Midbrain (tissue), 1 donor: Measurements from ENCODE around the gene SMAD6.
"Not testable (repeated sequence)": the region's sequence is repeated elsewhere in the genome, so short reads cannot be mapped to it uniquely, and the experiment has no call there.

Experiments used
- DNase-seq: peaks from one replicate; lab custom pipeline; 2025; lab: John Stamatoyannopoulos, UW

Gene SMAD6

DNA sequence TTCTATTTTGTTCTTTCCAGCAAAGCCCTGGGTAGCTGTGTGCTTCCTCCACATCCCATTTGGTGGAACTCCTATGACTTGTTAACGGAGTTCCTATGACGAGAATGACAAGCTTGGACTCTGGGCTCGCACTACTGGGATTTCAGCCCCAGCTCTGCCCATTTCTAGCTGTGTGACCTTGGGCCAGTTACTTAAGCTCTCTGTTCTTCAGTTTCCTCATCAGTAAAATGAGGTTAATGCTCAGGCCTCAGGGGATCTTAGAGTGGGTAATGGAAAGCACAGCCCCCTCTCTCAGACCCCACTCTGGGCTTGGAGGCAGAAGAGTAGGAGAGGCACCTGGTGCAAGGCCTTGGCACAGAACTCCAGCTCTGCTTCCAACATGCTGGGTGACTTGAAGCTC is 123.1 kb downstream of the SMAD6 start:
- no peak for DNase-seq

DNA sequence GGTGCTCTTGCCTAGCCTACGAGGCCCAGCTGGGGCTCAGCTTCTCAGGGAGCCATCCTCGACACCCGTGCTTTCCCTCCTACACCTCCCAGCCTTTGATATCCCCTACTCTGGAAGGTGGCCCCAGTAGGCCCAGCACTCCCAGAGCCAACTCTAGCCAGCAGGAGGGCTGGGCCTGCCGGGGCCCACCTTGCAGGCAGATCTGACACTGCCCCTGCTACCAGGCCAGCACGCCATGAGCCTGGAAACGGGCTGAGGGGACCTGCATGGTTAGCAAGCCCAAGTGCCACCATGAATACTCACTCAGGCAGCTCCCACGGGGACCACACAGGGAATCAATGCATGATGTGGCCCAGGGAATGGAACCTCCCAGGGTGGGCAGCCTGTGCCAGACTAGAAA is 123.7 kb downstream of the SMAD6 start:
- no peak for DNase-seq

DNA sequence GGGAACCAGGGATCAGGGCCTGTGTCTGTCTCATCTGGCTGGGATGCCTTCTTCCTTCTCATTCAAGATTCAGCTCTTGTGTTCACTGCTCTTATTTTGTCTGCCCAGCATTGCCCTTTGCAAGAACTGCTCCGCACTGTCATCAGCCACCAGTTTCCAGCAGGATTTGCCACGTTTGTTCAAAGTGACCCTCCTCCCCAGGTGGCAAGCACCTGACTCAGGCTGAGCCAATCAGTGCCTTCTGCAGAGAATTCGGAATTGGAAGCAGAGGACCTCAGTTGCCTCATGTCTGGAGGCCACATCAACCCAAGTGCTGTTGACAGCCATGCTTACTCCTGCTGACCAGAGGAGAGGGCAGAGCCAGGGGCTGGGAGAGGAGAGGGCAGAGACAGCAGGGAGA is 124.5 kb downstream of the SMAD6 start:
- no peak for DNase-seq

DNA sequence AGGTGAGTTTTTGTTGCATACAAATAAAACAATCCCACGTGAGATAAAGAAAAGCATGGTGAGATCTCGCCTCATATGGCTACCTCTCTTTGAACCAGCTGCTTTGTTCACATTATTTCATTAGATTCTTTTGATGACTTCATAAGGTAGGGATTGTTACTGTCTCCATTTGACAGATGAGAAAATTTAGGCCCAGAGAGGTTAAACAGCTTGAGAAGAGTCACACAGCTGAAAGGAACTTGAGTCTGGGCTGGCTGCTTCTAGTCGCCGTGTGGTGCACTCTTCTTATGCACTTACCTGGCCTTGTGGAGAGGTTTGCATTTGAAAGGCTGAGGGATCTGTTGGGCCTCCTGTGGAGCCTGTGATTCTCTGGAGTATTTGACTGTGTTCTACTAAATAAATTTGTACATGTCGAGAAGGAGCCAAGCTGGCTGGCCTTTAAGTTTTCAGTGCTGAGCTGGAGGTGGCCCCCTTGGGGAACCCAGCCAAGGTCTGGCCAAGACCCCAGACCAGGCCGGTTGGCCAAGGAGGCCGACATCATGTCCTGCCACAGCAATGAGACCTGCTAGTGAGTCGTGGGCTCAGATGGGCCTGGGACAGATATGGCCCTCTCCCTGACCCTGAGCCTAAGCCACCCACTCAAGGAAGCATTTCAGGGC is 125.1 kb downstream of the SMAD6 start:
- no peak for DNase-seq

DNA sequence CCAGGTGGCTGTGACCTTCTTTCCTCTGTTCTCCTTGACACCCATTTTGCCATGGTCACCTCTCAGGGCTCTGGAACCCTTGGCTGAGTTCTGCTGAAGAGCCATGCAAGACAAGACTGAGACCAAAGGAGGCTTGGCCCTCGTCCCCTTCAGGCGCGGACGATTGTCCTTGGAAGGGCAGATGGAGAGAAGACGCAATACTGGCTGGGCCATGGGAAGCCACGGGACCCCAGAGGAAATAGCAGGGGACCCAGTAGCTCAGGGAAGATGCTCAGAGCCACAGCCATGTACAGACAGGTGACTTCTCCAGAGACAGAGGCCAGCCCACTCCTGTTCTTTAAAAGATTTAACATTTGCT is 125.6 kb downstream of the SMAD6 start:
- DNase-seq = no peak

DNA sequence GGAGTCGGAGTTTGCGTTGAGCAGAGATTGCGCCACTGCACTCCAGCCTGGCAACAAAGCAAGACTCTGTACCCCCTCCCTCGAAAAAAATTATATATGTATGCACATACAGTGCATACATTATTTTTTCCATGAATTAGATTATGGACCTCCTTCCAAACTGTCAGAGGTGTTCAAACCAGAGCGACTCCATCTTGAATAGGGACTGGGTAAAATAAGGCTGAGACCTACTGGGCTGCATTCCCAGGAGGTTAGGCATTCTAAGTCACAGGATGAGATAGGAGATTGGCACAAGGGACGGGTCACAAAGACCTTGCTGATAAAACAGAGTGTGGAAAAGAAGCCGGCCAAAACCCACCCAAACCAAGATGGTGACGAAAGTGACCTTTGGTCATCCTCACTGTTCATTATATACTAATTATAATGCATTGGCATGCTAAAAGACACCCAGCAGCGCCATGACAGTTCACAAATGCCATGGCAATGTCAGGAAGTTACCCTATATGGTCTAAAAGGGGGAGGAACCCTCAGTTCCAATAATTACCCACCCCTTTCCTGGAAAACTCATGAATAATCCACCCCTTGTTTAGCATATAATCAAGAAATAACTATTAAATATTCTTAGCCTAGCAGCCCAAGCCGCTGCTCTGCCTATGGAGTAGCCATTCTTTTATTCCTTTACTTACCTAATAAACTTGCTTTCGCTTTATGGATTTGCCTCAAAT is 126.9 kb downstream of the SMAD6 start:
- not testable (repeated sequence) for DNase-seq

DNA sequence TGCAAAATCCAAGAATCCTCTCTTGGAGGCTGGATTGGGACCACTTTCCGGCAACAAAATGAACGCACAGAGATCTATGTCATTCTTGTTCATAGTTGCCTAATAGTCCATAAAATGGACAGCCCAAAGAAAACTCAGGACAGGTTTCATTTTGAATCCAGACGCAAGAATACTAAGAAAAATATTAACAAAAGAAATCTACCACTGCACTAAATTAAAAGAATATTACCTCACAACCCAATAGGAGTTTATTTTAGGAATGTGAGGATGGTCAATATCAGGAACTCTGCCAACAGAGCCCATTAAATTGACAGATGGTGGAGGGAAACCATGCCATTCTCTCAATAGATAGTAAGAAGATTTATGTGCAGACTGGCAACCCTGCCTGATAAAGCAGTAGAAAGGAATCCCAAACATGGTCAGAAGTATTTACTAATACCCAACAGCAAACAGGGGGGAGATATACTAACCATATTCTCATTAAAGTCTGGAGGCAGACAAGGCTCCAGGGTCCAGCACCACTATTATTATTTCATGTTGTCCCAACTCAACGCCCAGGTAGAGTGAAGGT is 127.6 kb downstream of the SMAD6 start:
- DNase-seq = no peak

DNA sequence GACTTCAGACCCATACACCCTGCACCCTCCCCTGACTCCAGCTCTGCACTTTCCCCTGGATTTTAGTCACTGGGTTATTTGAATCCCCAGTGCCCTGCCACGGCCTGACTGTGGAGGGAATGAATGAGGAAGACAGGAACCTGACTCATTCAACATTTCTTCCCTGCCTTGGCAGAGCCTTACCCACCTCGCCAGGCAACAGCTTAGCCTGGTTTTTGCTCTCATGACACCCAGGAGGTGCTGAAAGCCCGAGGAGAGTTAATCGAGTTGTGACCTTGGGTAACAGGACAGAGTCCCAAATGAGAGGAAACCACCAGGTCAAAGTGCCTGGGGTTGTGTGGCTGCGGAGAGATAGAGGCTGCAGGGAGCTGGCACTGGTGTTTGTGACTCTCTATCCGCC is 128.3 kb downstream of the SMAD6 start:
- DNase-seq = no peak

DNA sequence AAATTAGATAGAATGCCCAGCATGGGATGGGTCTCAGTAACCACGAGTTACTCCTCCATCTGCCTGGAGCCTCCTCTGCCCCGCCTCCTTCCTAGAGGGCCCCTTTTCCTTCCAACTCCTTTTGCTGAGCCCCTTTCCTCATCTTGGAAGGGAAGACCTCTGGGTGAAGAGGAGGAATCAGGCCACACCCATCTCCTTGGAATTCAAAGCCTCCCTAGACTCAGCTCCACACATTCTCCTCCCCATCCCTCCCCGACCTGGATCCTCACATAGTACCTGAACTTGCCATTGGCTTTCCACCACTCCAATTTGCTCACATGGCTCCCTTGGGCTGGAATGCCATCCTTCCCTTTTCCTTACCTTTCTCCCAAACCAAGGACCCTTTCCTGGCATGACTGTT is 128.8 kb downstream of the SMAD6 start:
- no peak for DNase-seq

DNA sequence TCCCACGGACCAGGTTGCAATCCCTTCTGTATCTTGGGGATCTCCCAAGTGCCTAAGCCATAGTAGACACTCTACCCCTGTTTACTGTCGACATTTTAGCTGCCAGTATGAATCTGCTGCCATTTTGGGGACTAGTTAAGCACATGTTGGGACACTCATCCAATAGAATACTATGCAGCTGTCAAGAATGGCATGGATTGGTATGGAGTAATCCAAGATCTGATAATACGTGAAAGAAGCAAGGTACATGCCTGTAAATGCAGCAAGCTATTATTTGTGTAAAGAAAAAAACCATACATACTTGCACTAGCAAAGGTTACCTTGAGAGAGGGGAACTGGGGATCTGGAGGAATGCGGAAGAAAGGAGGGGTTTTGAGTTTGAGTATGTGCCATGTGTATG is 129.3 kb downstream of the SMAD6 start:
- DNase-seq = no peak

DNA sequence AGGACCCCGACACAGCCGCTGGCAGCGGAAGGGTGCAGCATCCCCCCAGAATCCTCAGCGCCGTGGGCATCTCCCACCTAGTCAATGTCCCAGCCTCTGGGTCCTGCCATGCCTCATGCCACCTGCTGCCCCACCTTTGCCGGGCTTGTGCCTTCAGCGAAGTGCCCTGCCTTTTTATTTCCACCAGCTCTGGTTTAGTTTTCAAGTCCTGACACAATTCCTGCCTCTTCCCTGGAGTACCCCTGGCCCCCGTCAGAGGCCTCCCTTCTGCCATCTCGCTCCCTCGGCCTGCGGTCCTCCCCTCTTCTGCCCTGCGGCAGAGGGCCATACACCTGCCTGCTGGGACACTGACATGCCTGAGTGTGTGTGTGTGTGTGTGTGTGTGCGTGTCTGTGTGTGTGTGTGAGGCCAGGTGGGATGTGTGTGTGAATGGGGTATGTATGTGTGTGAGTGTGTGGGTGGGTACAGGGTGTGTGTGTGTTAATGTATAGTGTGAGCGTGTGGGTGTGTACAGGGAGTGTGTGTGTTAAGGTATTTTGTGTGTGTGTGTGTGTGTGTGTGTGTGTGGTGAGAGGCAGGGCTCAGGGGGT is 129.9 kb downstream of the SMAD6 start:
- DNase-seq = no peak
